HG03342 (cell line): Measurements from ENCODE around the gene LEPROT.
"Not testable (repeated sequence)": the region's sequence is repeated elsewhere in the genome, so short reads cannot be mapped to it uniquely, and the experiment has no call there.

ENCODE experiments used
- ATAC-seq: cut with Tn5 transposase; IDR thresholded peaks from one replicate; pipeline ENCODE4 v1.9.1; 2021; ENCODE audit warnings: mild to moderate bottlenecking, moderate library complexity; ENCODE audit not compliant: unreplicated experiment

Gene LEPROT, protein sequence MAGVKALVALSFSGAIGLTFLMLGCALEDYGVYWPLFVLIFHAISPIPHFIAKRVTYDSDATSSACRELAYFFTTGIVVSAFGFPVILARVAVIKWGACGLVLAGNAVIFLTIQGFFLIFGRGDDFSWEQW

DNA sequence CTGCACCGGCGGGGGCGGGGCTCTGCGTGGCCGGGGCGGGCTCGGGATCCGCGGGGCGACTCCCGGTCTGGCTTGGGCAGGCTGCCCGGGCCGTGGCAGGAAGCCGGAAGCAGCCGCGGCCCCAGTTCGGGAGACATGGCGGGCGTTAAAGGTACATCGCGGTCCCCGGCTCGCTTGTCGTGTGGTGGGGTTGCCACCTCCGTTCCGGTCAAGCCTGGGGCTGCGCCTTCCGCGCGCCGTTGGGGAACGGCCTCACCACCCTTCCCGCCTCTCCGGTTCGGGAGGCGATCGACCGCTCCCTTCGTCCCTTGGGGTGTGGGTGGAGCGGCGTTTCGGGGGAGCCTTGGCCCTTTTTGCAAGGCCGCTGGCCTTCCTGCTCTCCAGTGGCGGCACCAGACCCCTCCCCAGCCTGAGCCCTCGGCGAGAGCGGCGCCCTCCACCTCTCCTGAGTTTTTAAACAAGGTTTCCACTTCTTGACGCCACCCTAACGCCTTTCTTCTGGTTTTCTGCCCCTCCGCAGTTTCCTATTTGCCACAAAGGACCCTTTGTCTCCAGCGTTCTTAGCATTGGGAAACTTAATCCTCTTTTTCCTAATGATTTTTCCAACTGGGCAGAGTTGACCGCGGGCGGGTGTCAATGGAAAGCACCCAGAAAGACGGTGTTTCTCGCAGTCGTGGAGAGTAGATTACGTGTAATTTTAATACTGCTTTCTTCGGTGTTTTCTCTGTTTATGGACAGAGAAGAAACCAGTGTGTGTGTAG is at the start of gene LEPROT, which contains the start of gene LEPR:
LEPROT (plus strand) TSS at position 79 of the 761 bp plus-strand sequence; CDS start at position 136, 57 bp downstream.
LEPR (plus strand) TSS at position 79 of the 761 bp plus-strand sequence. CDS start 144,898 bp downstream, outside the sequence.
- peak; percentile 5 for ATAC-seq

DNA sequence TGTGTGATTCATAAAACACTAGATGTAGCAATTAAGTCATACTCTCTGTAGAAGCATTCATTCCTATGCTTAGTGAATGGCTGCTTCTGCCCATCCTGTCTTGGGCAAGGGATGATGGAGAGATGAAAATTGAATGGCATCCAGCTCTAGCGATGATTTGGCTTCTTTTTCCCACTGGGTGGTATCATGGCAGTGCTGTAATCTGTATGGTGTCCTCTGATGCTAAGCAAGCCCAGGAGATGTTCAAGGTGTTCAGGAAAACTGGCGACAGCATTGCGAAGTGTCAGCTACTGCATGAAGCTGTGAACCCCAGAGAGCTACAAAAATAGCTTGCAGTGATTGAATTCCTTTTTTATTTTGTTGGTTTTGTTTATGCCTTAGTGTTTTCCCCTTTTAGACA is 48.9 kb upstream of the LEPROT start:
- ATAC-seq: no peak

DNA sequence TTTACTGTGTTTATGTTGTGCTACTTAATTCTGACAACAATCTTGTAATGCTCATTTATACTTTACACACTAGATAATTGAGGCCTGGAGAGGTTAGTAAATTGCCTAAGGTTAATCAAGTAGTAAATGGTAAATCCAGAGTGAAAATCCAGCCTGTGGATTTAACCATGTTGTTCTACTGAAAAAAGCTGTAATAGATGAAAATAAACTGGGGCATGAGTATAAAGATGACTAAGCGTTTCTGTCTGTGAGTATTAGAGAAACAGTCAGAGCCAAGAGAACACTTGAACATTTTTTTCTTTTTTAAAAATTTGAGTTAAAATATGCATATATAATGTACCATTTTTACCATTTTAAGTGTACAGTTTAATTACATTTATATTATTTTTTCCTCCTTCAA is 47.9 kb upstream of the LEPROT start:
- no peak for ATAC-seq

DNA sequence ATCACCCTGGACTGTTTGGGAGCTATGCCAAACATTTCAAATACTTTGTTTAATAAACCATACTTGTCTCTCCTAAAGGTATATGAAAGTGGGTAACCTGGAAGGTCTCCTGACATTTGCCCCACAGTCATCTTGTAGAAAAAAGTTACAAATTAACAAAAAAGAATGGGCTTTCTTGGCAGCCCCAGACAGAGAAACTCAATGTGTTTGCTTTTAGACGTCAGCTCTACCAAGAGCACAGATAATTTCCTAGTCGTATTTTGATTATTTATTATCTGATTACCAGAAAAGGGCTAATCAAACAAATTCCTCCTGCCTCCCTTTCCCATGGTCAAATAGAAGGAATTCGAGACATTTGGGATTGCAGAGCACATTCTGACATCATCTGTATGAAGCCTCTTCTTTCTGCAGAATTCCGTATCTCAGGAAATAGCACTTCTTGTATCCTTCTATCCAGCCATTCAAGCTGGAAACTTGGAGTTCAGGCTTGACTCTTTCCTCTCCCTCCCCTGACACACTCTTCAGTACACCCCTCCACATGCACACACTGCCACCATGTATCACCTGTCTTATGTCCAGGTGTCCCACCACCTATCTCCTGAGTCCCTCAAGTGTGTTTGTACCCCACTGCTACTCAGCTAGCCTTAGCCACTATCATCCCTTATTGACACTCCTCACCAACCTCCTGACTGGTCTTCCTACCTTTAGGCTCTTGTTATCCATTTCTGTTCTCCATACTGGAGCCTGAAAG is 42.8 kb upstream of the LEPROT start:
- ATAC-seq: no peak

DNA sequence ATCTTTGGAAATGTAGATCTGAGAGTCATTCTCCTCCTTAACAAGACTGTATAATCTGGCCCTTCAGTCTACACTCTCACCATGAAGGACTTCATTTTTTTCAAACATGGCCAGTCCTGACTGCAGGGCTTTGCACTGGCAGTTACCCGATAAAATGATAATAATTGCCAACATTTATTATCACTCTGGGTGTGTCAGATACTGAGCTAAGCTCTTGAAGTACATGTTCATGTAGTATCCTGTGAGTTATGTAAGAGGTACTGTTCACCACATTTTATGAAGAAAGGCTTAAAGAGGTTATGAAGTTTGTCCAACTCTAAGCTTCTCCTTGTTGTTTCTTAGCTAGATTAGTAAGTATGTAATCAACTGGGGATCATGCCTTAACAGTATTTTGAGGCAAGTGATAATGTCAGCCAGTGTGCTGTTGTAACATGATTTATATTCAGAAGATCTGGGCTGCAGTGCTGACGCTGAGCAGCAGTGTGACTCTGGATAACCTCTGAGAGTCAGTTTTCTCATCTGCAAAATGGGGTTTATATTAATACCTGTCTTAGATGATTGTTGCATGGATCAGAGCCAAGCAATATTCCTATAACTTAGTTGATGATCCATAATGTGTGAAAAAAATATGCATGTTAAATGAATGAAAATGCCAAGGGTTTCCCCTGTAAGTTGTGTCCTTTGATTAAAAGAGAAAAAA is 42.1 kb upstream of the LEPROT start:
- no peak for ATAC-seq

DNA sequence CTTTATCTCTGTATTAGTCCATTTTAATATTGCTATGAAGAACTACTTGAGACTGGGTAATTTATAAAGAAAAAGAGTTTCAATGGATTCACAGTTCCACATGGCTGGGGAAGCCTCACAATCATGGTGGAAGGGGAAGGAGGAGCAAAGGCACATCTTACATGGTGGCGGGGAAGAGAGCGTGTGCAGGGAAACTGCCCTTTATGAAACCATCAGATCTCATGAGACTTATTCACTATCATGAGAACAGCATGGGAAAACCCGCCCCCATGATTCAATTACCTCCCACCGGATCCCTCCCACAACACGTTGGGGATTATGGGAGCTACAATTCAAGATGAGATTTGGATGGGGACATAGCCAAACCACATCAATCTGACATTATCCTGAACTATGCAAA is 36.0 kb upstream of the LEPROT start:
- not testable (repeated sequence) for ATAC-seq

DNA sequence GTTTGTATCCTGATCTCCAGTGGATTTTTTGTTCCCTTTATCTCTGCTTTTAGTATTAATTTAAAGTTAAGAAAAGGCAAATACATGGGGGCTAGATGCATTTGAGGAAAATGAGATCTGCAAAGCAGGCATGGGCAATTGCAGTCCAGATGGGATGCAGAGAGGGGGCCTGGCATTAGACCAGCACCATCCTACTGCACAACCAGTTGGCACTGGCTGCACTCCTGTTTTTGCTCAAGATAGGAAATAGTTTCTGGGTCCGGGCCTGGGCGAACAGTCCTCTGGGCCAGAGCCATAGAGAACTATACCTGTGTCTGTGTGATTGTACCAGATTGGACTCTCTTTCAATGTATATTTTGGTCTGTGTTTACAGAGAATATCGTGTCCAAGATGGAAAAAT is 34.0 kb upstream of the LEPROT start:
- ATAC-seq: no peak

DNA sequence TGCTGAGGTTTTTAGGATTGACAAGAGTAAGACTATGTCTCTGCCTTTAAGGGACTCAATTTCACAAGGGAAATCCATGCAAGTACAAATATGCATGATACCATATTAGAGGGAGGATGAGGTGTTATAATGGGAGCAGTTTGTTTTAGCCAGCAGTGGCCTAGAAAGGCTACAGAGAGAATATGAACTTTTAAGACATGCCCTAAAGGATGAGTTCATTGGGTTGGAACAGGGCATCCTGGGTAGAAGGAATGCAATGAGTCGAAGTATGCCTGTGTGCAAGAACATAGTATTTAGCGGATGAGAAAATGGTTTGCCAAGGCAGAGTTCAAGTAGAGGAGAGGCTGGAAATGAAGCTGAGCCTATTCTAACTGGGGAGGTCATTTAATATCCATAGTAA is 32.6 kb upstream of the LEPROT start:
- ATAC-seq: no peak

DNA sequence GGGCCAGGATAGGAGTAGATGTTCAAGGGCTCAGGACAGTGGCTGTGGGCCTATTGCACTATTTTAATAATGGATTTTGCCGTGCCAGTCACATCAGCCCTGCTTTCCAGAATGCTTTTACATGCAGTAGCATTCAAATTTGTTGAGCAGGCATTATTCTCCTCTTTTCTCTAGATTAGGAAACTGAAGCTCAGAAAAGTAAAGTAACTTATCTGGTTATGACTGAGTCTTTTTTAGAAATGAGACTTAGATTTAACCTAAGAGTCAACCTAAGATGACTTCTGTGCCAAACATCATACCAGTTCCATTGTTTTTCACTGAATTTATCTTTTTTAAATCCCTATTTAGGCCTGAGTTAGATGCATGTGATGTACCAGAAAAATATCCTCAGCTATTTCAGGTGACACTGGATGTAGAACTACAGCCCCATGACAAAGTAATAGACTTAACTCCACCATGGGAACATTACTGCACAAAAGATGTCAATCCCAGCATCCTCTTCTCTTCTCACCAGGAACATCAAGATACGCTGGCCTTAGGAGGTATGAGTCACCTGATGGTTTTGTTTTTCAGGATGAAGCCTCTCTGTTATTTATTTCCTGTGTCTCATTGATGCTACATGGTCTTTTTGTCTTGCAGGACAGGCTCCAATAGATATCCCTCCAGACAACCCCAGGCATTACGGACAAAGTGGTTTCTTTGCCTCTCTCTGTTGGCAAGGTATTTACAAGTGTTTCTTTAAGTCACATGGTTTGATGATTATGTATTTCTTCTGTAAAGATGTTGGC is 31.4 kb upstream of the LEPROT start:
- no peak for ATAC-seq

DNA sequence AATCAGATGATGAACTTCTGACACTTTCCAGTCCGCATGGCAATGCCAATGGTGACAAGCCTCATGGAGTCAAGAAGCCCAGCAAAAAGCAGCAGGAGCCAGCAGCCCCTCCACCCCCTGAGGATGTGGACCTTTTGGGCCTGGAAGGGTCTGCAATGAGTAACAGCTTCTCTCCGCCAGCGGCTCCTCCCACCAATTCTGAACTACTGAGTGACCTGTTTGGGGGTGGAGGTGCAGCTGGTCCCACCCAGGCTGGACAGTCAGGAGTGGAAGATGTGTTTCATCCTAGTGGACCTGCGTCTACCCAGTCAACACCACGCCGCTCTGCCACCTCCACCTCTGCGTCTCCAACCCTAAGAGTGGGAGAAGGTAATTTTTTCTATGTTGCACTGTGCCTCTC is 28.0 kb upstream of the LEPROT start:
- ATAC-seq: no peak

DNA sequence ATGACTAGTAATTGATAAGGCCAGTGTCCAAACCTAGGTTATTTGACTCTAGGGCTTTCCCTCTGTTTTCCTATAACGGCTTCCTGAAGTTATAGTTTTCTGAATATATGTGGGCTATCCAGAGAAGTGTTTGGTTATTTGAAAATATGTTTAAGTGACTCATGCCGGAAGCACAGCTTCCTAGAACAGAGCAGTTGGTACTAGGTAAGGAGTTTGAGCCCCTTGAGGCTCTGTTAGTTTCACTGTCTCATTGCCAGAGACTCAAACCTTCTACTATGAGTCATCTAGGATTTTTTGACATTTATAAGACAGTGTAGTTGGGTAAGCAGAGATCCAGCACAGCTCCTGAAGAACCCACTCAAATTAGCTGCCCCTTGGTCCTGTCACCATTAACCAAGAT is 27.1 kb upstream of the LEPROT start:
- peak; percentile 91 for ATAC-seq

DNA sequence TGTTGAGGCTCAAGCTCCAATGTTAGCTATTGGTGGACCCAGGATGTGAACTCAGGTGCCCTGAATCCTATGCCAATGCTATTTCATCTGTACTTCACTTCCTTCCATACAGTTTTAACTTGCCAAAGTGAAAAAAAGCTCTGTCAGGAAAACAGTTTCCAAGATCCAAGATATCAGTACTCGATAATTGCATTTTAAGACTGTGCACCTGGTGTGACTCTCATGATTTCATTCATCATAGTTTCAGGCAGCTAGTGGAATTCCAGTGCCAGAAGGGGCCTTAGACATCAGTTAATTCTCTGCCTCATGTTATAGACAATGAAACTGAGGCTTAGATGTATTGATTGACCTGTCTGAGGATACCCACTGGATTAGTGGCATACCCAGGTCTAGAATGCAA is 26.5 kb upstream of the LEPROT start:
- no peak for ATAC-seq

DNA sequence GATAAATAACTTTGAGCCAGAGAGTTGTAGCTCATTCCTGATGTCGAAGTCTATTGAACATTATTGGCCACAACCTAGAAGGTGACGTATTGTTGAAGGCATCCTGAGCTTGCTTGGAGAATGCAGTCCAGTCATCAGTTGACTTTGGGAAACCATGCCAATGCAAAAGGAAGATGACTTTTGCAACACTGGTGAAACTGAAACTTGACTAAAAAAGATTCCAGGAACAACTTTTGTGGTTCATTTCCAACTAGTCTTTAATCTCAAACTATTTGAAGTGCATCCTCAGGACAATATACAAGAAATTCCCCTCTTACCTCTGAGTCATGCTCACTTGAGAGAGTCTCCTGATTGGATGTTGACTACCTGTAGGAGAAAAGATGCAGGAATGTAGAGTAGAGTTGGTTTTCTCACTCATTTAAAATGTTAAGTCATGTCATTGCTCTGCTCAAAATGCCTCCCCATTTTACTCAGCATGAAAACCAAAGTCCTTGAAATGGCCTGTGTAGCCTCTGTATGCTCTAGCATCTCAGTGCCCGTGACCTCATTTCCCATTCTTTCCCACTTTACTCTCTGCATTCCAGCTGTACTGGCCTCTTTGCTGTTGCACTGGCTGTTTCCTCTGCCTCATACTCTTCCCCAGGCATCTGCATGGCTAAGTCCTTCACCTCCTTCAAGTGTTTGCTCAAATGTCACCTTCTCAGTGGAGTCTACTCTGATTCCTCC is 24.4 kb upstream of the LEPROT start:
- no peak for ATAC-seq

DNA sequence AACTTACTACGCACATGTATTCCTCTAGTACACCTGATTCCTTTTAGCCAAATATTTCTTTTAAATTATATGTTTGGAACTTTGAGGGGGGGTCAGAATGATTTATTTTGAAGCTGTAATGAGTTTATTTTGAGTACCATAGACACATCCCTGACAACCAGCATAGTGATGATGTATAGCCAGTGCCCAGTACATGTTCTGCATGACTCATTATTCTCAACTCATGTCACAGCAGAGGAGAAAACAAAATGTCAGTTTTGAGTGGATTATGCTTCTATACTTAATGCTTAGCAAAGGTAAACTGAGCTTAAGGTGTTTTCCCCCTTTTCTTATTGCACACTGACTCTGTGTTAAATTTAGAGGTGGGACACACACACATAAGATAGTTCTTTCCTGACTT is 22.4 kb upstream of the LEPROT start:
- no peak for ATAC-seq

DNA sequence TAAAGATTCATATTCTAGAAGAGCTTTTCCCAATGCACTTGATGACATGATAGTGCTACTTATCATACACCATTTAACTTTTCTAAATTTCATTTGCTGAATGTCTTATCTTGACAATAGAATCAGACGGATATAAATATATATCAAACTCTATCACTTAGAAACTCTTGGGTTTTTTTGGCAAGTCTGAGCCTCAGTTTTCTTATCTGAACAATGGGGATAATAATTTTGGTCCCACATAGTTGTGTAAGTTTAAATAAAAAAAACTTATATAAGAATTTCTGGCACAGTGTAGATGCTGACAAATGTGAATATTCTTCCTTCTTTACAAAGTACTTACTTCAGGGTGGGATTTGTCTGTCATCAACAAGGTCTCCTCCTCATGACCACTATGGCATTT is 21.5 kb upstream of the LEPROT start:
- ATAC-seq: no peak

DNA sequence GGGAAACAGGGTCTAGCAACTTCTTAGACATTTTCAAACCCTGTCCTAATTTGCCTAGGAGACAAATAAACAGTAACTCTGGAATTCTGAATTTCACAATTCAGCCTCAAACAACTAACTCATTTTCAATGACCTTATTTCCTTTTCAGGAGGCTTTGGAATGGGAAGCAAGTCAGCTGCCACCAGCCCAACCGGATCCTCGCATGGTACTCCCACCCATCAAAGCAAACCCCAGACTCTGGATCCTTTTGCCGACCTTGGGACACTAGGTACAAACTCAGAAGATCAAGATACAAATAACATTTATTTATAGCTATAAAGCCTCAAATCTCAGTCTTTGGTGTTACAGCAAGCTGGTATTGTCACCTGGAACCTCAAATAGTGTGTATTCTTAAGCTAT is 18.9 kb upstream of the LEPROT start:
- ATAC-seq: no peak

DNA sequence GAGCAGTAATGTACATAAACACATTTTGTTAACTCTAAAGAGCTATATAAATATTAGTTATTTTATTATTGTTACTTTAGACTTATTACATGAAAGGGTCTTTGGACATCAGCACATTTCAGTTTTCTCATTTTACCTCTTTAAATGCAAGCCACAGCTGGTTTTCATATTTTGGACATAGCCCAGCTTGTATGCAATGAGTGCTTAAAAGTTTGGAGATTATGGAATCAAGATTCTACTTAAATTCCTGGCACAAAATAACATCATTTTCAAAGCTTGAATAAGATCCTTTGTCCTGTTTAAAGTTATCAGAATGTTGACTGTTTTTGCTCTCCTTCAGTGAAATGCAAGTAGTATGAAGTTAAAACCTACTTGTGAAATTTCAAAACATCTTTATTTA is 15.5 kb upstream of the LEPROT start:
- no peak for ATAC-seq

DNA sequence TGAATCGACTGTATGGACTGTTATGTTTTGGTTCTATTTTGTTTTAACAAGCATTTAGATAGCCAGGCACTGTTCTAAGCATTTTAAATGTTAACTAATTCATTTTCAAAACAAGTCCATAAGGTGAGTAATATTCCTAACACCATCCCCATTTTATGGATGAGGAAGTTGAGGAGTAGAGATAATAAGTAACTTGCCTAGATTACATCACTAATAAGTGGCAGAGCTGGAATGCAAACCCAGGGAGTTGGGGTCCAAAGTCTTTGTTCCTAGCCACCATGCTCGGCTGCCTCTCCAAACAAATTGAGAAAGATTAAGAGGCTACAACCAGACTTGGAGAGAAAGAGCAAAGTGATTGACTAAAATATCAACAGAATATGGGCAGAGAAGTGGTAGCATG is 12.6 kb upstream of the LEPROT start:
- ATAC-seq: no peak

DNA sequence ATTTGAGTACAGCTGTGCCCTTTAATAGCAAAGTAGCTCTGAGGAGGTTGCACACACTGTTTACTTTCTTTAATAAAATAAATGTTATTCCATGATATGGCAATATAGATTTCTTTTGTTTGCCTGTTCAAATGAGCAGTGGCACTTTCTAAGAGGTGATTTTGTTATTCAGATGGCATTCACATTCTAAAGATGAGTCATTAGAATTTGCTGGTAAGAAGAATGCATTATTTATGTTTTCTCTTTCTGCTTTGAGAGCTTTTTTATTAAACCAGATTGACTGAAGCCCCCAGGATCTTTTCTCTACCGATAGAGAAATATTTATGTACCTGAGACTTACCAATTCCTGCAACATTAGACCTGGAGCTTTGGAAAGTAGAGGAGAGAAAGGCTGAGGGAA is 11.2 kb upstream of the LEPROT start:
- ATAC-seq: no peak

DNA sequence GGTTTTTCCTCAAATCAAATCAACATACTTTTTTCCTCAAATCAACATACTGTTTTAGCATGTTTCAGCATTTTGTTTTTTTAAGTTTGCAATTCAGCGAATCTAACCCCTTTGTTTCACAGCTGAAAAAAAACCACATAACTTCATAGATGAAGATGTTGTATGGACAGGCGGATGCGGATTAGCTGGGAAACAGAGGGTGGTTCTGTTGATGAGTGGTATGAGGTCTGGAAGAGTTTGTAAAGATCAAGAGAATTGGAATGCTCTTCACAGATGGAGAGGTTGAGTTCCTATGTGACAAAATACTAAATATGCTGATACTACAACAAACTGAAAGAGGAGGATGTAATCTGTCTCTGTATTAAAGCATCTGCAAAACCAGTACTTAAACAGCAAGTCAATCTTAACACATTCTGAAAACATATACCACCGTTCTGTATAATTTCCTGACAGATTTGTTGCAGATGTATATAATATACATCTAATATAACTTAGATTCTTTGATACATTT is 10.6 kb upstream of the LEPROT start:
- ATAC-seq: no peak
